Neuronal stem cell (in vitro differentiated cells): Measurements from ENCODE around the gene PAK6.
A peak's percentile ranks its signal among the peaks of the same experiment; 100 is the strongest.

Experiments
- DNase-seq: peaks from one replicate; pipeline ENCODE4 v3.0.0-alpha.2; 2013; ENCODE audit warnings: low spot score
- H2AFZ ChIP-seq: one replicate; pipeline ENCODE4 v1.6.1; 2013; ENCODE audit warnings: mild to moderate bottlenecking, low read length, inconsistent platforms
- H2AK5ac ChIP-seq: 2 replicates; pipeline ENCODE4 v1.6.1; 2013; ENCODE audit warnings: low read depth, mild to moderate bottlenecking, inconsistent platforms, low read length, moderate library complexity, mixed read lengths
- H2BK120ac ChIP-seq: 2 replicates; pipeline ENCODE4 v1.6.1; 2013; ENCODE audit warnings: low read depth, mild to moderate bottlenecking, inconsistent platforms, low read length, moderate library complexity, mixed read lengths
- H2BK12ac ChIP-seq: one replicate; pipeline ENCODE4 v1.6.1; 2013; ENCODE audit warnings: low read length, inconsistent platforms
- H2BK15ac ChIP-seq: 2 replicates; pipeline ENCODE4 v1.6.1; 2013; ENCODE audit warnings: mild to moderate bottlenecking, low read length, inconsistent platforms, mixed read lengths
- H2BK5ac ChIP-seq: one replicate; pipeline ENCODE4 v1.6.1; 2013; ENCODE audit warnings: inconsistent platforms, mild to moderate bottlenecking, low read length, moderate library complexity
- H3K14ac ChIP-seq: one replicate; pipeline ENCODE4 v1.6.1; 2013; ENCODE audit warnings: low read length, inconsistent platforms
- H3K18ac ChIP-seq: 2 replicates; pipeline ENCODE4 v1.6.1; 2013; ENCODE audit warnings: low read length, inconsistent platforms
- H3K23ac ChIP-seq: 2 replicates; pipeline ENCODE4 v1.6.1; 2013; ENCODE audit warnings: low read depth, mild to moderate bottlenecking, mixed read lengths, low read length, inconsistent platforms; ENCODE audit not compliant: poor library complexity
- H3K27ac ChIP-seq: replicated peaks from 3 replicates; pipeline ENCODE4 v1.5.1; 2013; ENCODE audit warnings: low read length, inconsistent platforms
- H3K27me3 ChIP-seq, 3 experiments: 2 replicates each; pipeline ENCODE4 v1.6.1; 2013; ENCODE audit warnings: low read length in 3 of 3, mild to moderate bottlenecking in 2 of 3, inconsistent platforms in 1 of 3, low read depth in 1 of 3, mixed read lengths in 1 of 3, moderate library complexity in 1 of 3; ENCODE audit not compliant: control insufficient read depth in 3 of 3, insufficient read depth in 3 of 3
- H3K36me3 ChIP-seq, 2 donors: replicated peaks in 1 of 2; 2 replicates each; pipeline ENCODE4 v1.6.1; 2013; ENCODE audit warnings: low read length in 2 of 2; ENCODE audit not compliant: control insufficient read depth in 2 of 2, insufficient read depth in 2 of 2
- H3K4ac ChIP-seq: 2 replicates; pipeline ENCODE4 v1.6.1; 2013; ENCODE audit warnings: inconsistent platforms, mild to moderate bottlenecking, low read length, moderate library complexity
- H3K4me1 ChIP-seq, 2 donors: 1 replicate in 1 of 2; 2 replicates in 1 of 2; pipeline ENCODE4 v1.6.1; 2013; ENCODE audit warnings: low read length in 2 of 2, low read depth in 1 of 2; ENCODE audit not compliant: control insufficient read depth in 2 of 2, insufficient read depth in 1 of 2
- H3K4me2 ChIP-seq: one replicate; pipeline ENCODE4 v1.6.1; 2013; ENCODE audit warnings: mild to moderate bottlenecking, low read length, inconsistent platforms; ENCODE audit not compliant: insufficient read depth, poor library complexity, severe bottlenecking
- H3K4me3 ChIP-seq, 2 donors: 2 replicates each; pipeline ENCODE4 v1.5.1; 2013; ENCODE audit warnings: low read length in 2 of 2, mild to moderate bottlenecking in 2 of 2, inconsistent platforms in 1 of 2, moderate library complexity in 1 of 2
- H3K79me1 ChIP-seq: one replicate; pipeline ENCODE4 v1.6.1; 2013; ENCODE audit warnings: low read depth, mild to moderate bottlenecking, inconsistent platforms, low read length, moderate library complexity
- H3K9ac ChIP-seq: one replicate; pipeline ENCODE4 v1.6.1; 2013; ENCODE audit warnings: mild to moderate bottlenecking, low read depth, low read length, inconsistent platforms; ENCODE audit not compliant: poor library complexity
- H3K9me3 ChIP-seq, 2 donors: replicated peaks in 1 of 2; 2 replicates each; pipeline versions ENCODE3 to v1.6.1; 2013; ENCODE audit warnings: low read length in 2 of 2, mild to moderate bottlenecking in 2 of 2, inconsistent platforms in 1 of 2, low read depth in 1 of 2, mixed read lengths in 1 of 2, moderate library complexity in 1 of 2; ENCODE audit not compliant: control insufficient read depth in 2 of 2, insufficient read depth in 1 of 2
- H4K8ac ChIP-seq: one replicate; pipeline ENCODE4 v1.6.1; 2013; ENCODE audit warnings: low read depth, mild to moderate bottlenecking, inconsistent platforms, low read length, moderate library complexity
- H4K91ac ChIP-seq: one replicate; pipeline ENCODE4 v1.6.1; 2013; ENCODE audit warnings: low read length, low read depth, mild to moderate bottlenecking, inconsistent platforms; ENCODE audit not compliant: poor library complexity
- WGBS, 2 donors: extraction: QIAGEN DNeasy Blood & Tissue Kit; methylation state at CpG; one replicate each; pipeline ENCODE4 v1.1.7; 2013; ENCODE audit warnings: missing lambda C conversion rate in 2 of 2, mixed read lengths in 1 of 2; ENCODE audit not compliant: insufficient read length in 2 of 2, insufficient replicate concordance in 1 of 2; ENCODE audit errors: extremely low coverage in 2 of 2; 5-methylcytosine and 5-hydroxymethylcytosine counted together

Gene PAK6

GRCh38 chr15:40253167-40253790 is 14.4 kb downstream of the PAK6 start:
- H2BK12ac ChIP-seq: no peak overlapping the region
- no peak overlapping the region for H3K4ac ChIP-seq
- no peaks in the 10 kb centered on the region for H3K9me3 ChIP-seq
- peak overlapping the region; percentile 61 for H3K18ac ChIP-seq
- H3K4me1 ChIP-seq: peaks cover 7 to 16% of the 10 kb centered on the region in 2 donors
- no peak overlapping the region for H3K27ac ChIP-seq
- H4K8ac ChIP-seq: no peak overlapping the region
- peaks cover 20 to 44% (median 42%) of the 10 kb centered on the region in 3 experiments for H3K27me3 ChIP-seq
- H2AK5ac ChIP-seq: peak overlapping the region; percentile 40
- no peak overlapping the region for H2BK5ac ChIP-seq
- H2BK15ac ChIP-seq: peak overlapping the region; percentile 1
- H3K9ac ChIP-seq: peak overlapping the region; percentile 38
- peak overlapping the region; percentile 39 for H3K23ac ChIP-seq
- no peaks in the 10 kb centered on the region for H3K36me3 ChIP-seq
- H3K79me1 ChIP-seq: no peaks in the 10 kb centered on the region
- H2AFZ ChIP-seq: peak overlapping the region; percentile 70
- H2BK120ac ChIP-seq: no peak overlapping the region
- H3K4me2 ChIP-seq: peak overlapping the region; percentile 80
- peak overlapping the region in 1 of 2 donors; percentile 80 for H3K4me3 ChIP-seq
- WGBS, 2 donors: no CpG with 5 or more reads among the region's 28 CpGs
- H3K14ac ChIP-seq: no peak overlapping the region
- no peak overlapping the region for H4K91ac ChIP-seq
- DNase-seq: no peak

GRCh38 chr15:40254452-40254851 is 15.6 kb downstream of the PAK6 start:
- Histone ChIP-seq H3K18ac (no peak overlapping the region), H3K27me3 (peaks cover 20 to 44% (median 42%) of the 10 kb centered on the region in 3 experiments), H3K27ac (no peak overlapping the region), H3K14ac (no peak overlapping the region), H3K4me1 (peaks cover 4 to 23% of the 10 kb centered on the region in 2 donors), H3K9ac (no peak overlapping the region), H2BK12ac (no peak overlapping the region), H2AK5ac (no peak overlapping the region), H2AFZ (no peak overlapping the region), H3K4me2 (no peak overlapping the region), H3K36me3 (no peaks in the 10 kb centered on the region), H3K9me3 (no peaks in the 10 kb centered on the region), H2BK5ac (no peak overlapping the region), H3K23ac (no peak overlapping the region), H4K8ac (no peak overlapping the region), H3K79me1 (no peaks in the 10 kb centered on the region), H2BK120ac (no peak overlapping the region), H2BK15ac (no peak overlapping the region), H3K4me3 (no peak overlapping the region), H3K4ac (no peak overlapping the region), H4K91ac (no peak overlapping the region)
- no peak for DNase-seq
- WGBS, 2 donors: no CpG with 5 or more reads among the region's 3 CpGs

DNA sequence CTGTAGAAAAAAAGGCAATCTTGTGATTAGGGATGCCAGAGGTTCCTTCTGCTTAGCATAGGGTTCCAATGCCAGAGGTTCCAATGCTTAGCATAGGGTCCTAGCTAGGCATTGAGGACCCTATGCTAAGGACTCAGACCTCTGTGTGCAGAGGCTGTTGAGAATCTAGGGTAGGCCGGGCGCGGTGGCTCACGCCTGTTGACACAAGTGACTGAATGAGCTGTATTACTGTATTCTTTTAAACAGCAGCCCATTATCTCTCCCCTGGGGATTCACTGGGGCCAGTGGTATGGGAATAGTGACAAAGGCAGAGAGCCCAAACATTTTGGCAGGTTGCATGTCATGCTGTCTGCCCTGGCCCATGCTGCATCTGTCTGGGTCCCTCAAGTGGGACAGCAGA is 16.2 kb downstream of the PAK6 start:
- H2AFZ ChIP-seq: no peak overlapping the region
- H3K27me3 ChIP-seq: peaks cover 20 to 40% (median 38%) of the 10 kb centered on the region in 3 experiments
- H2BK12ac ChIP-seq: no peak overlapping the region

GRCh38 chr15:40256638-40257235 is 17.9 kb downstream of the PAK6 start:
- Histone ChIP-seq H2BK5ac (no peak overlapping the region), H3K79me1 (no peaks in the 10 kb centered on the region), H3K23ac (no peak overlapping the region), H4K91ac (no peak overlapping the region), H3K4ac (no peak overlapping the region), H2AFZ (no peak overlapping the region), H2BK120ac (no peak overlapping the region), H2BK12ac (no peak overlapping the region), H3K4me1 (peaks cover 2 to 15% of the 10 kb centered on the region in 2 donors), H3K4me3 (no peak overlapping the region), H3K36me3 (no peaks in the 10 kb centered on the region), H3K4me2 (no peak overlapping the region), H3K9ac (no peak overlapping the region), H3K14ac (no peak overlapping the region), H4K8ac (no peak overlapping the region), H3K18ac (peak overlapping the region; percentile 36), H3K9me3 (no peaks in the 10 kb centered on the region), H2AK5ac (no peak overlapping the region), H2BK15ac (no peak overlapping the region), H3K27ac (no peak overlapping the region), H3K27me3 (peaks cover 17 to 28% (median 27%) of the 10 kb centered on the region in 3 experiments)
- no peak for DNase-seq
- WGBS, 2 donors: no CpG with 5 or more reads among the region's 17 CpGs

More for the DNA sequence above, 16.2 kb downstream of the PAK6 start:
- peaks cover 4 to 23% of the 10 kb centered on the region in 2 donors for H3K4me1 ChIP-seq
- H2BK5ac ChIP-seq: no peak overlapping the region
- H3K9me3 ChIP-seq: no peaks in the 10 kb centered on the region
- DNase-seq: no peak
- H2BK120ac ChIP-seq: no peak overlapping the region
- no peak overlapping the region for H3K23ac ChIP-seq
- H4K8ac ChIP-seq: no peak overlapping the region
- H2AK5ac ChIP-seq: no peak overlapping the region
- H3K18ac ChIP-seq: no peak overlapping the region
- H3K79me1 ChIP-seq: no peaks in the 10 kb centered on the region
- no peak overlapping the region for H3K4ac ChIP-seq
- no peak overlapping the region for H3K4me2 ChIP-seq
- no peak overlapping the region for H3K4me3 ChIP-seq
- H3K9ac ChIP-seq: no peak overlapping the region
- no peaks in the 10 kb centered on the region for H3K36me3 ChIP-seq
- H4K91ac ChIP-seq: no peak overlapping the region
- no peak overlapping the region for H3K14ac ChIP-seq
- no peak overlapping the region for H2BK15ac ChIP-seq
- H3K27ac ChIP-seq: no peak overlapping the region
- WGBS, 2 donors: no CpG with 5 or more reads among the region's 4 CpGs
